ENCODE data around the gene CDKN1A.

The CDKN1A gene

GRCh38 chr6:36655085-36655724 is 23.3 kb upstream of the CDKN1A start (continued):
- peak; percentile 60; the same call in 1 of the 2 replicates for TF ChIP-seq PRDM6 (tag by site-specific recombination; IDR thresholded peaks at IDR 0.05)
- TF ChIP-seq ZNF645 (tag by site-specific recombination; IDR thresholded peaks at IDR 0.05): 0 out of 2 replicates have a peak, but pooled peaks have one; percentile 39
- no peak for TF ChIP-seq ZNF596 (tag by site-specific recombination; IDR thresholded peaks at IDR 0.05)
- TF ChIP-seq GLIS1 (tag by site-specific recombination; IDR thresholded peaks at IDR 0.05): 0 out of 2 replicates have a peak, but pooled peaks have one; percentile 13
- TF ChIP-seq KLF1 (tag by site-specific recombination; IDR thresholded peaks at IDR 0.05): peak; percentile 27; the same call in 1 of the 2 replicates
- TF ChIP-seq ZSCAN30 (tag by site-specific recombination; IDR thresholded peaks at IDR 0.05): peak; percentile 48; the same call in 1 of the 2 replicates
- TF ChIP-seq, protein P1, sequence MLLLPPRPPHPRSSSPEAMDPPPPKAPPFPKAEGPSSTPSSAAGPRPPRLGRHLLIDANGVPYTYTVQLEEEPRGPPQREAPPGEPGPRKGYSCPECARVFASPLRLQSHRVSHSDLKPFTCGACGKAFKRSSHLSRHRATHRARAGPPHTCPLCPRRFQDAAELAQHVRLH (tag by site-specific recombination; IDR thresholded peaks at IDR 0.05): peak; percentile 65
- TF ChIP-seq PRDM4 (tag by site-specific recombination; IDR thresholded peaks at IDR 0.05): peak; percentile 83
- peak; percentile 50; the same call in 1 of the 2 replicates for TF ChIP-seq ZBTB17 (tag by site-specific recombination; IDR thresholded peaks at IDR 0.05)
- TF ChIP-seq KLF16 (tag by site-specific recombination; IDR thresholded peaks at IDR 0.05): no peak
- no peak for TF ChIP-seq HOXC10 (CRISPR knock-in tag; IDR thresholded peaks at IDR 0.05)
- peak; percentile 71 for TF ChIP-seq ZBTB20 (tag by site-specific recombination; IDR thresholded peaks at IDR 0.05)
- 0 out of 2 replicates have a peak, but pooled peaks have one; percentile 59 for TF ChIP-seq ZNF692 (tag by site-specific recombination; IDR thresholded peaks at IDR 0.05)
- TF ChIP-seq OSR2 (tag by site-specific recombination; IDR thresholded peaks at IDR 0.05): peak; percentile 71
- peak; percentile 59; the same call in 1 of the 2 replicates for TF ChIP-seq ZXDB (tag by site-specific recombination; IDR thresholded peaks at IDR 0.05)
- TF ChIP-seq ZNF24 (tag by site-specific recombination; IDR thresholded peaks at IDR 0.05): 0 out of 2 replicates have a peak, but pooled peaks have one; percentile 48
- peak; percentile 77 for TF ChIP-seq GFI1B (tag by site-specific recombination; IDR thresholded peaks at IDR 0.05)
- 0 out of 2 replicates have a peak, but pooled peaks have one; percentile 40 for TF ChIP-seq ZEB2 (tag by site-specific recombination; IDR thresholded peaks at IDR 0.05)
- TF ChIP-seq RBAK (tag by site-specific recombination; IDR thresholded peaks at IDR 0.05): no peak
- TF ChIP-seq WT1 (tag by site-specific recombination; IDR thresholded peaks at IDR 0.05): peak; percentile 72
- TF ChIP-seq HOXA7 (CRISPR knock-in tag; IDR thresholded peaks at IDR 0.05; ENCODE audit: borderline replicate concordance): no peak
- no peak for TF ChIP-seq SP2 (tag by site-specific recombination; IDR thresholded peaks at IDR 0.05)
